Large intestine (tissue), 3 donors: Measurements from ENCODE around the gene PCDH18. TPM values are rescaled to one million over a fixed set of nuclear protein-coding genes. Genes with fewer than 3 reads are reported as not detected.
"Not testable (repeated sequence)": the region's sequence is repeated elsewhere in the genome, so short reads cannot be mapped to it uniquely, and the experiment has no call there.

Experiments
- DNase-seq, 2 donors: peaks; one replicate each; pipeline versions ENCODE4 v3.0.0 to v3.0.0-alpha.2; 2013
- H3K27ac ChIP-seq: one replicate; pipeline ENCODE4 v1.5.1; 2013; ENCODE audit warnings: low read length
- H3K27me3 ChIP-seq: 2 replicates; pipeline ENCODE4 v1.6.1; 2013; ENCODE audit warnings: low read length; ENCODE audit not compliant: control insufficient read depth, insufficient read depth
- H3K36me3 ChIP-seq: 2 replicates; pipeline ENCODE4 v1.6.1; 2013; ENCODE audit warnings: low read length; ENCODE audit not compliant: control insufficient read depth, insufficient read depth
- H3K4me1 ChIP-seq: one replicate; pipeline ENCODE4 v1.6.1; 2013; ENCODE audit warnings: low read length; ENCODE audit not compliant: control insufficient read depth, insufficient read depth
- H3K4me3 ChIP-seq: one replicate; pipeline ENCODE4 v1.5.1; 2013; ENCODE audit warnings: low read length
- H3K9me3 ChIP-seq: one replicate; pipeline ENCODE4 v1.6.1; 2013; ENCODE audit warnings: mild to moderate bottlenecking, low read depth, low read length, moderate library complexity; ENCODE audit not compliant: control insufficient read depth
- WGBS: methylation state at CpG from one replicate; pipeline ENCODE4 v1.1.5; 2013; ENCODE audit warnings: low lambda C conversion rate; ENCODE audit not compliant: insufficient coverage; 5-methylcytosine and 5-hydroxymethylcytosine counted together
- polyA plus RNA-seq: library from polyadenylated mRNA; unstranded; fragments of 120-200 nt; gene quantifications from one replicate; pipeline ENCODE4 v1.2.1, GENCODE V29; 2013

The PCDH18 gene
- polyA plus RNA-seq, 1 donor = 39.0 TPM

- Histone ChIP-seq H3K27me3 (no peaks in the 10 kb centered on the region), H3K27ac (no peak overlapping the region), H3K9me3 (no peaks in the 10 kb centered on the region), H3K4me3 (no peak overlapping the region), H3K4me1 (no peaks in the 10 kb centered on the region), H3K36me3 (no peaks in the 10 kb centered on the region)
- no peak for DNase-seq
- no CpG with 5 or more reads among the region's 2 CpGs for WGBS
Observed at GRCh38 chr4:137543198-137543597, 10.9 kb upstream of the PCDH18 start.

GRCh38 chr4:137541876-137542646 is 9.8 kb upstream of the PCDH18 start:
- H3K9me3 ChIP-seq = no peaks in the 10 kb centered on the region
- DNase-seq = no peak
- H3K36me3 ChIP-seq = no peaks in the 10 kb centered on the region
- WGBS = 46% methylated on average over 2 of the region's 7 CpGs
- no peak overlapping the region for H3K4me3 ChIP-seq
- no peak overlapping the region for H3K27ac ChIP-seq
- H3K27me3 ChIP-seq = no peaks in the 10 kb centered on the region
- no peaks in the 10 kb centered on the region for H3K4me1 ChIP-seq

GRCh38 chr4:137541181-137541580 is 8.9 kb upstream of the PCDH18 start:
- H3K27ac ChIP-seq = no peak overlapping the region
- no peaks in the 10 kb centered on the region for H3K4me1 ChIP-seq
- DNase-seq = no peak
- 57% methylated on average over 1 of the region's 3 CpGs for WGBS
- no peaks in the 10 kb centered on the region for H3K27me3 ChIP-seq
- no peaks in the 10 kb centered on the region for H3K9me3 ChIP-seq
- no peaks in the 10 kb centered on the region for H3K36me3 ChIP-seq
- H3K4me3 ChIP-seq = no peak overlapping the region

- Histone ChIP-seq H3K9me3 (no peaks in the 10 kb centered on the region), H3K36me3 (no peaks in the 10 kb centered on the region), H3K4me1 (no peaks in the 10 kb centered on the region), H3K27me3 (no peaks in the 10 kb centered on the region), H3K4me3 (no peak overlapping the region), H3K27ac (no peak overlapping the region)
- DNase-seq = no peak
Observed at GRCh38 chr4:137540356-137540755, 8.1 kb upstream of the PCDH18 start.

- Histone ChIP-seq H3K27me3 (no peaks in the 10 kb centered on the region), H3K36me3 (no peaks in the 10 kb centered on the region), H3K27ac (no peak overlapping the region), H3K4me3 (no peak overlapping the region), H3K4me1 (no peaks in the 10 kb centered on the region), H3K9me3 (no peaks in the 10 kb centered on the region)
- DNase-seq = no peak
- WGBS = 70% methylated on average over 2 of the region's 4 CpGs
Observed at GRCh38 chr4:137538526-137538925, 6.2 kb upstream of the PCDH18 start.

GRCh38 chr4:137537807-137538206 is 5.5 kb upstream of the PCDH18 start:
- not testable (repeated sequence) for H3K4me3 ChIP-seq, H3K27ac ChIP-seq, DNase-seq, H3K9me3 ChIP-seq, H3K27me3 ChIP-seq, H3K4me1 ChIP-seq, H3K36me3 ChIP-seq
- no CpG with 5 or more reads among the region's 3 CpGs for WGBS

- Histone ChIP-seq H3K9me3 (no peaks in the 10 kb centered on the region), H3K27me3 (peaks cover 4% of the 10 kb centered on the region), H3K4me3 (no peak overlapping the region), H3K27ac (no peak overlapping the region), H3K4me1 (no peaks in the 10 kb centered on the region), H3K36me3 (no peaks in the 10 kb centered on the region)
- no peak for DNase-seq
- no CpG with 5 or more reads among the region's 5 CpGs for WGBS
Observed at GRCh38 chr4:137536789-137537561, 4.7 kb upstream of the PCDH18 start.

- Histone ChIP-seq H3K27ac (no peak overlapping the region), H3K27me3 (peaks cover 9% of the 10 kb centered on the region), H3K9me3 (no peaks in the 10 kb centered on the region), H3K4me3 (no peak overlapping the region), H3K36me3 (no peaks in the 10 kb centered on the region), H3K4me1 (no peaks in the 10 kb centered on the region)
- no CpG with 5 or more reads among the region's 1 CpG for WGBS
- no peak for DNase-seq
Observed at GRCh38 chr4:137535718-137536117, 3.4 kb upstream of the PCDH18 start.

- peaks cover 9% of the 10 kb centered on the region for H3K27me3 ChIP-seq
- no peaks in the 10 kb centered on the region for H3K9me3 ChIP-seq
- WGBS = 60% methylated on average over 1 of the region's 1 CpG
- peaks cover 3% of the 10 kb centered on the region for H3K36me3 ChIP-seq
- H3K27ac ChIP-seq = no peak overlapping the region
- no peak for DNase-seq
- no peaks in the 10 kb centered on the region for H3K4me1 ChIP-seq
- H3K4me3 ChIP-seq = no peak overlapping the region
Observed at GRCh38 chr4:137534516-137534915, 2.2 kb upstream of the PCDH18 start.

GRCh38 chr4:137533855-137534254 is 1.6 kb upstream of the PCDH18 start:
- 100% methylated on average over 1 of the region's 2 CpGs for WGBS
- DNase-seq = no peak
- H3K4me3 ChIP-seq = no peak overlapping the region

More at GRCh38 chr4:137533855-137534254, 1.6 kb upstream of the PCDH18 start:
- H3K9me3 ChIP-seq = no peaks in the 10 kb centered on the region
- H3K4me1 ChIP-seq = no peaks in the 10 kb centered on the region
- peaks cover 9% of the 10 kb centered on the region for H3K27me3 ChIP-seq
- H3K36me3 ChIP-seq = peaks cover 4% of the 10 kb centered on the region
- no peak overlapping the region for H3K27ac ChIP-seq
